ENCODE measurements around the gene PDGFD. TPM values are rescaled to one million over a fixed set of nuclear protein-coding genes. Genes with fewer than 3 reads are reported as not detected.

The PDGFD gene
- total RNA-seq, 1 experiment from 2014 or later, result 14.4 TPM

DNA sequence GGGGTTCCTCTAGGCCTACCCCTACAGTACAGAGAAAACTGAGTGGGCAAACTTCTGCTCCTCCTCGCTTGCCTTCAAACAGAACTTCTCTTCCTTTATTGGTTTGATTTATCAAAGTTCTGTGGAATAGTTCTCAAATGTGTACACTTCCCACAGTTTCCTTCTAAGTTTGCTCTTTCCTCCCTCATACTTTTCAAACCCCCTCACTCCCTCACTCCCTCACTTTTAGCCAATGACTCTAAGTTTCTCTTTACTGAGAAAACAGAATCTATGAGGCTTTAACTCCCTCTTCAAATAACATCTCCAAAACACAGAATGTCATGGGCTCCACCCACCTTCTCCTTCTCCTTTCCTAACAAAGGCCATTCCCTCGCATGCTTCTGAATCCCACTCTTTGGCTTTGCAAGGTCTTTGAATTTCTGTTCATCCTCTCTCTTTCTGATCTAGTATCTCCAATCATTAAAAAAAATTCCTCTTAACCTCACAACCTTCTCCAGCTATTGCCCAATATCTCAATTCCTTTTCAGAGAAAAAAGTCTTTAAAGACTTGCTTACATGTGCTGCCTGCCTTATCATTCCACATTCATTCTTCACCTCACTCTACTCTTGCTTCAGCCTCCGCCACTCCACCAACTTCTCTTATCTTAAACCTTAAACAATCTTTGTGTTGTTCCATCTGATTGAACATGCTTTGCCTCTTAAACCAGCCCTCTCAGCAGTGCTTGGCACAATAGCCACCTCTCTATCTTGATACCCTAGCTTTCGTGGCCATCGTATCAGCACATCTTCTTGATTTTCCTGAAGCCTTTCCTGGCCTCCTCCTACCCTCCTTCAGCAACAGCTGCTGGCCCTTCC, 70.3 kb downstream of the PDGFD start:
- no peak for DNase-seq (ENCODE audit: low spot score)

DNA sequence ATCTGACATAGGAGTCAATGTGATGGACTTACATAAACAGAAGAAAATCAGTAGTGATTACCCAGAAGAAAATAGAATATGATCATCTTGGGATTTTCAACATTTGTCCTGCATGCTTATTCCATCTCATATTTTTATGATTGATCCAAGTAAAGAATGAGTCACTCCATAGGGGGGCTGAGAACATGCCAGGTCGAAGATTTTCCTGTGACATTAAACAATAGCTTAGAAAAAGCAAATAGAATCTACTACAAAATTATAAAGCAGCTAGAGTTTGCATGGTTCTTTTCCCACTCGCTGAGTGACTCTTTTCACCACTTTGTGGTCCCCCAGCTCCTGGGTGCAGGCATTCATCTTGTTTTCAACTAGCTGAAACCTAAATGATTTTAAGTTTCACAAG, 71.2 kb downstream of the PDGFD start:
- no peak for DNase-seq (ENCODE audit: low spot score)

- DNase-seq (ENCODE audit: low spot score), result no peak
Observed at GRCh38 chr11:104091281-104092096, 72.5 kb downstream of the PDGFD start.

- DNase-seq (ENCODE audit: low spot score), result no peak
Observed at GRCh38 chr11:104090767-104091166, 73.2 kb downstream of the PDGFD start.

DNA sequence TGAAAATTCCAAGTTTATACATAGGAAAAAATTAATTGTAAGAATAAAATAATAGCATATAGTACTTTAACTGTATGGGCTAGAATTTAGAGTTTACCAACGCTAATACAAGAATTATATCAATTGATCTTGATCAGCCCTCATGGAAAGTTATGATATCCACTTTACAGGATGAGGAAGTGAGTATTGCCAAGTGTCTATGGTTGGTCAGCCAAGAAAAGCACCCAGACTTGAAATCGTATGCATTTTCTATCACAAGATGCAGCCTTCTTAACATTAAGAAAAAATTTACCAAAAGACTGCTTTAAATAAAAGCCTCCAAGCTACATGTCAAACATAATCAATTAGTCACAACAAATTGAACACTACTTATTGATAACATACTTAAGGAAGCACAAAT, 74.5 kb downstream of the PDGFD start:
- no peak for DNase-seq (ENCODE audit: low spot score)

DNA sequence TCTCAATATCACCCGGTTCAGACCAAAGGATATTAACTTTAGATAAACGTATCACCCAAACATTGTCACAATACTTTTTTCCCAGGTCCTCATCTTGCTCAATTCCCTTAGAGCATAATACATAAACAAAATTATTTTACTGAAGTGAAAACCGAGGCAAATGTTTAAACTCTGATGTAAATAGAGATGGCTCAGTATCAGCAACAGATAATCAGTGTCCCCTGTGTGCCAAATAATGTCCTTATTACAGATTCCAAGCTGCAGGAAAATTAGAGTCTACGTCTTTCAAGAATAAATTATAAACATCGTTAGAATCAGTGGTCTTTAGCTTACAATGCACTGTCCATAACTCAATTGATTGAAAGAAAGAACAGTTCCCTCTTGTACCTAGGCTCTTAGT, 77.3 kb downstream of the PDGFD start:
- no peak for DNase-seq (ENCODE audit: low spot score)

- DNase-seq (ENCODE audit: low spot score), result no peak
Observed at GRCh38 chr11:104078995-104079394, 85.0 kb downstream of the PDGFD start.

- DNase-seq (ENCODE audit: low spot score), result no peak
Observed at GRCh38 chr11:104078245-104078644, 85.7 kb downstream of the PDGFD start.

DNA sequence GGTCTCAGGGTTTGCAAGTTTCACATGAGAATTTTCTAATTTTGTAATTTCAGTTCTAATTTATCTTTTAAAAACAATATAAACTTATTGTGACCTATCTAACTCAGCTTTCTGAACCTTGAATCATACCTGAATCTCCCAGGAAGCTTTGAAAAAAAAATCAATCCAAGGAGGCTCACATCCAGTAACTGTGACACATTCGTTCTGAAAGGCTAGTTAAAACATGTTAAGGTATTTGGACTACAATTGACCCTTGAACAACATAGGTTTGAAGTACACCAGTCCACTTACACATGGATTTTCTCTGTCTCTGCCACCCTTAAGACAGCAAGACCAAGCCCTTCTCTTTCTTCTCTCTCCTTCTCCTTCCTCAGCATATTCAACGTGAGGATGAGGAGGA, 87.5 kb downstream of the PDGFD start:
- DNase-seq (ENCODE audit: low spot score), result no peak

- DNase-seq (ENCODE audit: low spot score), result no peak
Observed at GRCh38 chr11:104075706-104076105, 88.2 kb downstream of the PDGFD start.

- DNase-seq (ENCODE audit: low spot score), result no peak
Observed at GRCh38 chr11:104075091-104075490, 88.9 kb downstream of the PDGFD start.

DNA sequence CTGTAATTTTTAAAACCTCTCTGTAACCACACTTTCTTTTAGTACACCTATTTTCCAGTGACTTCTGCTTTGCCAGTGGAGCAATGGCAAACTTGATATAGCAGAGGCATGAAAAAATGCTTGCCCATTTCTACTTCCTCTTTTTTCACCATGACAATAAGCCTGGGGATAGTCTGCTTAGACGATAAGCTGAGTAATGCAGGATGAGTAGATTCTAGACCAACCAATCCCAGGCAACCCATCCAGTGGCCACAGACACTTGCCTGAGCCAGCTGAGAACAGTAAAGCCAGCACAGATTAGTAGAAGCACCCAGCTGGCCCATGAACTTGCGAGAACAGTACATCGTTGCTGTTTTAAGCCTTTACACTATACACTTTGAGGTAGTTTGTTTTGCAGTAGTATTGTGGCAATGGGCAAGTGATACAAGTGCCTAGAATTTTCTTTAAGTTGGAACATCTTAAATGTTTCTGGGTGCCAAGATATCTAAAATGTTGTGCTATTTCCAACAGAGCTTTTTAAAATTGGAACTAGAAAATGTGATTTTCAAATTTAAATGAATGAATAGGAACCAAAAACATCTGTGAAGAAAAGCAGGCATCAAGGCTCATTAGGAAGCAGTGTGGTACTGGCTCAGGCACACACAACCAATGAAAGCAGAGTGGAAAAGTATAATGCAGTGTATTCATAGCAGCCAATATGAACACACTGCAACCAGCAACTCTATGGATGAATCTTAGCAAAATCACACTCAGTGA, 89.8 kb downstream of the PDGFD start:
- peak; percentile 44 for DNase-seq (ENCODE audit: low spot score)

- DNase-seq (ENCODE audit: low spot score), result no peak
Observed at GRCh38 chr11:104067534-104067933, 96.4 kb downstream of the PDGFD start.

GRCh38 chr11:104064034-104064630, 99.8 kb downstream of the PDGFD start:
- no peak for DNase-seq (ENCODE audit: low spot score)

- DNase-seq (ENCODE audit: low spot score), result no peak
Observed at GRCh38 chr11:104061853-104062521, 102.0 kb downstream of the PDGFD start.

DNA sequence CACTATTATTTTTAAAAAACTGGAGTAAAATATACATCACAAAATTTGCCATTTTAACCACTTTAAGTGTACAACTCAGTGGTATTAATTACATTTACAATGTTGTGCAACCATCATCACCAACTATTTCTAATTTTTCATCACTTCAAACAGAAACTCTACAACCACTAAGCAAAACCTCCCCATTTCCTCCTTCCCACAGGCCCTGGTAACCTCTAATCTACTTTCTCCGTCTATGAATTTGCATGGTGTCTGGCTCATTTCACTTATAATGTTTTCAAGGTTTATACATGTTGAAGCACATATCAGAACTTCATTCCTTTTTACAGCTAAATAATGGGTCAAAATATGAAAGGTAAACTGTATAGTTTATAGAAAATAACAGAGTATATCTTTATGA, 103.1 kb downstream of the PDGFD start:
- no peak for DNase-seq (ENCODE audit: low spot score)

GRCh38 chr11:104060004-104060794, 103.7 kb downstream of the PDGFD start:
- no peak for DNase-seq (ENCODE audit: low spot score)

DNA sequence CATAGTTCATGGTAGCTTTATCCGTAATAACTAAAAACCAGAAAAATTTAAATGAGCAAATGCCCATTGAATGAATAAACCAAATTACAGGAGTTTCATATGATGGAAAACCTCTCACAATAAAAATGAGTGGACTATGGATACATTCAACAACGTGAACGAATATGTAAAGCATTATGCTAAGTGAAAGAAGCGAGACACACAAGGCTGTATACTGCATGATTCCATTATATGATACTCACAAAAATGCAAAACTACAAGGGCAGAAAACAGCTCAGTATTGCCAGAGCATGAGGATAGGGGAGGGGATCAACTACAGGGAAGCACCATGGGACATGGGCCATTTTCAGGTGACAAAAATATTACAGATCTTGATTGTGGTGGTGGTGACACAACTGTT, 105.3 kb downstream of the PDGFD start:
- DNase-seq (ENCODE audit: low spot score), result no peak

DNA sequence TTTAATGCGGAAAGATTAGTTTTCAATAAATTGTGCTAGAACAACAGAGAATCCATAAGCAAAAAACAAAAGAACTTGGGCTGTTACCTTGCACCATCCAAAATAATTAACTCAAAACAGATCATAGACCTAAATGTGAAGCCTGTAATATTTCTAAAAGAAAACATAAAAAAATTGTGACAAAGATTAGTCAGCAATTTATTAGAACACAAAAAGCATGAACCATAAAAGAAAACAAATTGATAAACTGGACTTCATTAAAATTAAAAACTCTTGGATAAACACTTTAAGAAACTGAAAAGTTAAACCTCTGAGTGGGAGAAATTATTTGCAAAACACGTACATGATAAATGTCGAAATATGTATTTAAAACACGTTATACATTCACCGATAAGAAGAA, 106.0 kb downstream of the PDGFD start:
- DNase-seq (ENCODE audit: low spot score), result no peak

GRCh38 chr11:104055596-104055995, 108.4 kb downstream of the PDGFD start:
- no peak for DNase-seq (ENCODE audit: low spot score)

Measured in A172 (cell line).